UCSD-AML1 (cell line): Measurements from ENCODE around the gene ABCC1.
A peak's percentile ranks its signal among the peaks of the same experiment; 100 is the strongest.

Experiments used
- DNase-seq: peaks from one replicate; lab custom pipeline; 2025; ENCODE audit not compliant: unreplicated experiment; lab: John Stamatoyannopoulos, UW

Gene ABCC1

DNA sequence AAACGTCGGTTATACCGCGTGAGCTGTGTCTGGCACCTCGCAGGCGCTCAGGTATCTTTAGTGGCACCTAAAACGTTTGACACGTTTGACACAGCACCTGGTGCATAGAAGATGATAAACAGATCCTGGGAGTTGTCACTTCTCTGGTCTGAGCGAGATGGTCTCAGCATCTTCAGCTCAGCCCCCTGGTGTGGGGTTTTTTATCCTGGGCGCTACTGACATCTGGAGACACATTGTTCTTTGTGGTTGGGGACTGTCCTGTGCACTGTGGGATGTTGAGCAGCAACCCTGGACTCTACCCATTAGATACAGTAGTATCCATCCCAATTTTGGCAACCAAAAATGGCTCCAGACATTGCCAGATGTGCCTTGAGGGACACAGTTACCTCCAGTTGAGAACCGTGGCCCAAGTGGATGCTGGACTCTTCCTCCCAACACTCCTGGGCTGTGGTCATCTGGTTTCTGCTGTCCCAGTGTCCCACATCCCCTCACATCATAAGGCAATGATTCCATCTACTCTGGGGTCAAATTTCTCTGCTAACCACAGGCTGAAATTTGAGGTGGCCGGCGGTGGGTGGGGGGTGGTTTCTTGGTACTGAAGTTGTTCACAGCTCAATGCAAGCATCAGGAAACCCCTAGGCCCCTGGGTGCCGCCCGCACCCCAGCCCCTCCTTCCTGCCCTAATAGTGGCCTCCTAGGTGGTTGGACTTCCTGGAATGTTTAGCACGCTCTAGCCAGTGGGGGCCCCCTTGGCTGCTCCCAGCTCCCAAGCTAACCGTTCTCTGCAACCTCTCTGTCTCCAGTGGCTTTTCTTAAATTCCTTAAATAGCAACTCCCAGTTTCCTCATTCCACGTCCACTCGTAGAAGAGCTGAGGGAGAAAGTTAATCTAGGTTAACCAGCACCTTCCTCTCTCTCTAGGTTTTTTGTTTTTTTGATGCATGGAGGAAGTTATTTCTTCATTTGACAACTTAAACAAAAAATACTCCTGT is 124.8 kb downstream of the ABCC1 start:
- DNase-seq = peak; percentile 94

DNA sequence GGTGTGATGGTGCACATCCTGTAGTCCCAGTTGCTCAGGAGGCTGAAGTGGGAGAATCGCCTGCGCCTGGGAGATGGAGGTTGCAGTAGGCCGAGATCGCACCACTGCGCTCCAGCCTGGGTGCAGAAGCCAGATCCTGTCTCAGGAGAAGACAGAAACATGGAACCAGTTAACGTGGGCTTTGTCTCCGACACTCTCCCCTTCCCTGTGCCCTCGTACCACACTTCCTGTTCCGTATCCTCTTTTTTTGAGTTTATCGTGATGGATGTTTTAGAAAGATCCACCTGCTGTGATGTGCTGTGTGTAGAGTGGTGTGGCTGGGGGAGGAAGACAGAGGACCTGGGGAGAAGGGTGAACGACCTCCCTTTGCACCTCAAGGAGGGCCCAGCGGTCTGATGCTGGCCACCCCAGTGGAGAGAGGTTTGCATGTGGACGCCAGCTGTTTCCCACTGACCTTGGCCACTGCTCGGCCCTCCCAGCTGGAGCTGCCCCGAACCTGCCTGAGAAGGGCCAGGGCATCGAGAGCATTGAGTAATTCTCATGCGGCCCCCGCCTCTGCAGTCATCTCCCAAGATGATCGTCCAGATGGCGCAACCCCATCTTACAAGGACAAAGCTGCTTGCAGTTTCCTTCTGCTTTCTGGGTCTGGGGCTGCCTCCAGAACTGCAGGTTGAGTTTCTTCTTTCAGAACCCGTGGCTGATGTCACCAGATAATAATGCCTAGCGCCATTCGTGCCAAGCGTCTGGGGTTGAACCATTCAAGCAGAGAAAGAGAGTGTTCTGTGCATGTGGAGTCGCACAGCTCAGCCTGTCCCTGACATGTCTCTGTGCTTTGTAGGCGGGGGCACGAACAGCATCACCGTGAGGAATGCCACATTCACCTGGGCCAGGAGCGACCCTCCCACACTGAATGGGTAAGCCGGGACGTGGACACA is 126.3 kb downstream of the ABCC1 start:
- DNase-seq = peak; percentile 69

DNA sequence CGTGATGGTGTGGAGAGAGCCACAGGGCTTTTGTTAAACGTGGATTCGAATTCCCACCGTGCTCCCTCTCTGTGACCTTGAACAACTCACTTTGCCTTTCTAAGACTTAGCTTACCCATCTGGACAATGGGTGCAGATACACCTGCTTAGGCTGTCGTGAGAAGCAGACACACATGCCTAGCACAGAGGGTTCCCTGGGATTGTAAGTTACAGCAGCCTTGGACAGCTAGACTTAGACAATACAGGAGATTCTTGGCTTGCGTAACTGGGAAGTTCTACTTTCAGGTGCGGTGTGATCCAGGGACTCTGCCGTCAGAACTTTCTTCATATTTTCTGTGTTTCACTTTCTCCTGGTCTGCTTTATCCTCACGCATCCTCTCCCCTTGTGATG is 127.0 kb downstream of the ABCC1 start:
- DNase-seq = no peak

DNA sequence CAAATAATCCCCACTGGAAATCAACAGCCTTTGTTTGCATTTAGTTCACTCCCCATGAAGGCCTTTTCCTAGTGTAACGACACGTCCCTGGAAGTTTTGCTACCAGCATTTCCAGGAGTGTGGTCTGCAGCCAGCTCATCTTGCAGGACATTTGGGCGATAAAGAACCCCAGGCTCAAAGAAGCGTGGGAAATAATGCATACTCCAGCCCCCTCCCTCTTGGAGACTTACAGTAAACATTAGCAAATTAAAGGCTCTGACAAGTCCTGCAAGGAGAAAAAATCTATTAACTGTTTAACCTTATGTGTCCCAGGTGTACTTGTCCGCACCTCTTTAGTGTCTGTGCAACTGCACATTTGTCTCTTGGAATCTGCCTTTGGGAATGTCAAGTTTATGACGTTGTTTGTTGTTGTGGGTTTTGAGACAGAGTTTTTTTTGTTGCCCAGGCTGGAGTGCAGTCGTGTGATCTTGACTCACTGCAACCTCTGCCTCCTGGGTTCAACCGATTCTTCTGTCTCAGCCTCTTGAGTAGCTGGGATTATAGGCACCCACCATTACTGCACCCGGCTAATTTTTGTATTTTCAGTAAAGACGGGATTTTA is 131.1 kb downstream of the ABCC1 start:
- DNase-seq = no peak

DNA sequence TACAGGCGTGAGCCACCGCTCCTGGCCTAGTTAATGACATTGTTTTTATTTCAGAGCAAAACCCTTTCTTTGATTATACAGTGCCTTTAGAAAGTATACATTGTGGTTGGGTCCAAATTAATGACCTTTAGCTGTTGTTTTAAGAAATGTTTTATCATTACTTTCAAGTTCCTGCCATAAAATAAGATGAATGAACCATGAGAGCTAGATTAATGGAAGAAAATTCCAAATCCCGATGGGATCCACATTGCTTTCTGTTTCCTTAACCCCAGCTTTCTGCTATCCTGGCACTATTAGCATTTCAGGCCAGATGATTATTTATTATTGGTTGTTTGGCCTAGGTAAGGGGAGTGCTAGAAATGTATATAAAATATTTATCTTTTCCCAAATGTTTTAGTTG is 131.7 kb downstream of the ABCC1 start:
- DNase-seq = no peak

DNA sequence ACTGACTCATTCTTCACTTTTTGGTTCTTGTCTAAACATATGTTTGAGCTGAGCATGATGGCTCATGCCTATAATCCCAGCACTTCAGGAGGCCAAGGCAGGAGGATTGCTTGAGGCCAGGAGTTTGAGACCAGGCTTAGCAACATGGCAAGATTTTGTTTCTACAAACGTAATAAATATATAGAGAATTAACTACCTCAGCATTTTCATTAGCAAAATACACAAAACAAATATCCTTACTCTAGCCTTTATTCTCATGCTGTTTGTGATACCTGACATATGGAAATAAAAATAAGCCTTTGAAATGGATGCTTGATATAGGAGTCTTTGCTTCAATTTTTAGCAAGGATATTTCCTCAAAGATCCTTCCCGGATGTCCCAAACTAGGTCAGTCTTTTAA is 132.8 kb downstream of the ABCC1 start:
- no peak for DNase-seq

DNA sequence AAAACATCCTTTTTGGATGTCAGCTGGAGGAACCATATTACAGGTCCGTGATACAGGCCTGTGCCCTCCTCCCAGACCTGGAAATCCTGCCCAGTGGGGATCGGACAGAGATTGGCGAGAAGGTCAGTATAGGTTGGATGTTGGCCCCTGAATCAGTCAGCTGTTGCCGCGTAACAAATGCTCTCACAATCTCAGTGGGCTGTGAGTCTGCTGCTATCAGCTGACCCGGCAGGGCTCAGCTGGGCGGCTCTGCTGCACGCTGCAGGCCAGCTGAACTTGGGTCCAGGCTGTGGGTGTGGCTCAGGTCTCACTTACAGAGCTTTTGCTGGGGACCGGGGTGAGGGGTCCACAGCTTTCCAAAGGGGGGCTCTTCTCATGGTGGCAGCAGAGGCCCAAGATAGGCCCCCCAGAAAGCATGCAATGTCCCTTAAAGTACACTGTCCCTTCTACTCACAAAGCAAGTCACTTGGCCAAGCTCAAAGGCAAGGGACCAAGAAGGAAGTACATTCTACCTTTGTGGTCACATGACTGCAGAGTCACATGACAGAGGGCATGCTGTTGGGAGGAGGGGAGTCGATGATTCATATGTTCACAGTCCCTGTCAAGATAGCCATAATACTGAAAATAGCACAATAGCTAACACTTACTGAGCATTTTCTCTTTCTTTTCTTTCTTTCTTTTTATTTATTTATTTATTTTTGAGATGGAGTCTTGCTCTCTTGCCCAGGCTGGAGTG is 134.2 kb downstream of the ABCC1 start:
- peak; percentile 27 for DNase-seq

DNA sequence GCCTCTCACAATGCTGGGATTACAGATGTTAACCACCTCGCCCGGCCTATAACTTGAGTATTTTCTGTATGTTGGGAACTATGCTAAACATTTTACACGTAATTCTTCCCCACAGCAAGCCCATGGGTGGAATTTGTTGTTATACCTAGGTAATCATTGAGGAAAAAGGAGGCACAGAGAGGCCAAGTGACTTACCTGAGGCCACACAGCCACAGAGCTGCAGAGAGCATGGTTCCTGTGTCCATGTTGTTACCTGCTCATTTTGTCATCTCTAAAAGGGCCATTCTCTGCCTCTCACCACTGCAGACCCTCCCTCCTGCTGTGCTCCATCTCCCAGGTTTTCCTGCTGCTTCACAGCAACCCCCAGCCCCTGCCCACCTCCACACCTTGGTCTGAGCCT is 135.5 kb downstream of the ABCC1 start:
- DNase-seq = no peak

DNA sequence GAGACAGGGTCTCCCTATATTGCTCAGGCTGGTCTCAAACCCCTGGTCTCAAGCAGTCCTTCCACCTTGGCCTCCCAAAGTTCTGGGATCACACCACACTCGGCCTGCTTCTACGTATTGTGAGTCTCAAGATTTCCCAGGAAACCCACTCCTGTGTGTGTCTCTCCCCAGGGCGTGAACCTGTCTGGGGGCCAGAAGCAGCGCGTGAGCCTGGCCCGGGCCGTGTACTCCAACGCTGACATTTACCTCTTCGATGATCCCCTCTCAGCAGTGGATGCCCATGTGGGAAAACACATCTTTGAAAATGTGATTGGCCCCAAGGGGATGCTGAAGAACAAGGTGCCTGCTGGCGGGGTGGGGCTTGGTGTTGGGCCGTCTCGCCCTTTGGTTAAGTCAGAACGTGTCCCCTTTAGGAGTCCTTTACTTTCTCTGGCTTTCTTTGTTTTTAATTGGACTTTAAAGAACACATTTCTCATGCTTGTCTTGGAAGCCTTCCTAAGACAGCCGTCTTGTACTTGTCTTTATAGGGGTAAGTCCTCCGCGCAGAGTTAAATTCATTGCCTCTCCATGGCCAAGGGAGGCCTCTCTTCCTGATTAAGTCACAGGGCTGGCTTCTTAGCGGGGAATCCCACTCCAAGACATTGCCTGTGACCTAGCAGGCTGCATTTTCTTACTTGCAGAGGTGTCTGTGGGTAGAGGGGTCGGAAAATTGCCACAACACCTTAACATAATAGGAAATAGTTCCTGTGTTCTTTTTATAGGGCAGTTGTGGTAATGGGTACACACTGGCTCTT is 137.4 kb downstream of the ABCC1 start:
- no peak for DNase-seq

DNA sequence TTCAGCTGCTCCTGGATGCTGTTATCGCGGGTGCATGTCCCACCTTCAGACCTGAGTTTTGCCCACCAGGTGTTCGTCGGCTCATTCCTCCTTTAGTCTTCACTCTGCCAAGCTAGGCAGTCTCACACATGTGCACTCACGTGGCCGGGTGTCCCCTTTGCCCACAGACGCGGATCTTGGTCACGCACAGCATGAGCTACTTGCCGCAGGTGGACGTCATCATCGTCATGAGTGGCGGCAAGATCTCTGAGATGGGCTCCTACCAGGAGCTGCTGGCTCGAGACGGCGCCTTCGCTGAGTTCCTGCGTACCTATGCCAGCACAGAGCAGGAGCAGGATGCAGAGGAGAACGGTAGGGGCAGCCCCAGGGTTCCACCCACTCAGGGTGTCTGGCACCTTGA is 140.8 kb downstream of the ABCC1 start:
- DNase-seq = no peak

DNA sequence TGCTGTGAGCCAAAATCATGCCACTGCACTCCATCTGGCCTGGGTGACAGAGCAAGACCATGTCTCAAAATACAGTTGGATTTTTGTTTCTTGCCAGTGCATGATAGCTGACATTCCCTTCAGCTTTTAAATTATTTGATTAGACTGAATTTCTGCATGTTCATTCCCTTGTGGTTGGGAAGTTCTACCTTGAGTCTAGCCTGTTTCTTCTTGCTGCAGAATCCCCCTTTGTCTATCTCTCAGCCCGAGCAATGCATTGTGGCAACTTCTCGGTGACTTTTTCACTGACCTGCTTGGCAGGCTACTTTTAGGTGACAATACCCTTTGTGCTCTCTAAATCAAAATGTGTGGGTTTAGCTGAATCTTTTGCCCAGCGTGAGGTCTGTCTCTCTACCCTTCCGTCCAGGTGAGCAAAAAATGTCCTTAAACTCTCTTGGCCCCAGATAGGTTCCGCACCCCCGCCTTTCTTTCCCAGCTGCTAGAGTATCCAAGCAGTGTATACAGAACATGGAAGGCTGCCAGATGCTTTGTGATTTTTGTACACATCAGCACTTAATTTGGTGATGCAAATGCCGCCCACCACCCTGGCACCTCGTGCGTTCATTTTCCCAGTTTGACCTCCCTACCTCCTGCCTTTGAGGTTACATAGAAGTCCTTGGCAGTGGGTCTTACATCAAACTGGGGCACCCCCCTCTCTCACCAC is 143.7 kb downstream of the ABCC1 start:
- no peak for DNase-seq

DNA sequence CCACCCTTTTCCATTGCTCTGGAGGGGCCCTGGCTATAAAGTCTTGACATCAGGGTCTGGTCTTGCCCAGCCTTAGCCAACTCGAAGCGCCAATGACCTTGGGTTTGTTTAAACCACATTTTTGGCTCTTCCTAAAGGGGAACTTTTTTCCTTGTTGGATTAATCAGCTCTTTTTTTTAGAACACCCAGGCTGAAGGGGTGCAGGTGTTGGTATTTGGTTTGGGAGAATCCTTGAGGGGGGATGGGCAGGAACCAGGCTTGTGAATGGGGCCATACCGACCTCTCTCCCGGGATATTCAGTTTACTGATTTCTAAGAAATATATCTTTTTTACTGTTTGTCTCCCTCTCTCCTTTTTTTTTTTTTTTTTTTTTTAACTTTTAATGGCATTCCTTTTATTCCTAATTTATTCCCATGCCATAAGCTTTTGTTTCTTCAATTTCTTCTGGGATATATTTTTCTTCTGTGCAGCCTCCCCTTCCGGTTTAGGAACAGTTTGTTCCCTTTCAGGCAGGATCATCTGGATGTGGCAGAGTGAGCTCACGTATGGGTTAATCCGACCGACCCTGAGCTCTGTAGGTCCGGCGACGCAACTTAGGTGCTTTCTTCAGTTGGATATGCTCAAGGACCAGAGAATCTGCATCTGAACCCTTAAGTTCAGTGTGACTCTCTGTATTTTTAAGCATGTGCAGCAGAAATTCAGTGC is 144.4 kb downstream of the ABCC1 start:
- DNase-seq = no peak

DNA sequence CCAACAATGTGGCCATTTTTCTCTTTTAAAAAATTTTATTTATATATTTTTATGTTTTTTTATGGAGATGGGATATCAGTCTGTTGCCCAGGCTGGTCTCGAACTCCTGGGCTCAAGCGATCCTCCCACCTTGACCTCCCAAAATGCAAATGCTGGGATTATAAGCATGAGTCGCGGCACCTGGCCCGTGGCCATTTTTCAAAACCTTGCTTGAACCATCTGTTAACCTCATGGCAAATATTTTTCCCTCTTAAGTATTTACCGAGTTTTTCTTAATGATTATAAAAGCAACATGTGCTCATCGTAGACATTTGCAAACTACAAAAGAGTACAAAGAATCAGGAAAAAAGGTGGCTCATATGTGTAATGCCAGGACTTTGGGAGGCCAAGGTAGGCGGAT is 146.2 kb downstream of the ABCC1 start:
- DNase-seq = no peak

DNA sequence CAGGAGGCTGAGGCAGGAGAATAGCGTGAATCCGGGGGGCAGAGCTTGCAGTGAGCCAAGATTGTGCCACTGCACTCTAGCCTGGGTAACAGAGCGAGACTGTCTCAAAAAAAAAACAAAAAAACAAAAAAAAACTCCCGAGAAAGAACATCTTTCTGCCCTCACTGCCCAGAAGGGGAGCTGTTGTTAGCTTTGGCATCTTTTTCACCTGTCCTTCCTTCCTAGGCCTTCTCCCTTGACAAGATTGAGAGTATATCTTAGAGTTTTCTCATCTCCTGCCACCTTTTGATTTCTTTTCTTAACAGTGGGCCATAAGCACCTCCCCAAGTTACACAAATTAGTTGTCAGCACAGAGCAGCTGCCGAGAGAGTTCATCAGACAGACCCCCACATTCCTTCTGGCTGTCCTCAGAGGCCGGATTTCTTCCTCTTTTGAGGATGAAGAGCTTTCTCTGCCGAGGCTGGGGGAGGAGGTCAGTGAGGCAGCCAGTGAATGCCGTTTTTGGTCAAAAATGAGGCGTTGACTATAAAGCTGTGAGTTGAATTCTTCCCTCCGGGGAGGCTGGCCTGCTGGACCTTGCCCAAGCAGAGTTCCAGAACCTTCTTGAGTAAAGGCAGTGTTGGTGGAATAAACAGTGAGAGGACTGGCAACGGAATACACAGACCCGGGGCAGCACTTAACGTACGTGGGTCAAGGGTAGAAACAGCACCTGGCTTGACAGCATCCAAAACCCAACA is 146.9 kb downstream of the ABCC1 start:
- no peak for DNase-seq

DNA sequence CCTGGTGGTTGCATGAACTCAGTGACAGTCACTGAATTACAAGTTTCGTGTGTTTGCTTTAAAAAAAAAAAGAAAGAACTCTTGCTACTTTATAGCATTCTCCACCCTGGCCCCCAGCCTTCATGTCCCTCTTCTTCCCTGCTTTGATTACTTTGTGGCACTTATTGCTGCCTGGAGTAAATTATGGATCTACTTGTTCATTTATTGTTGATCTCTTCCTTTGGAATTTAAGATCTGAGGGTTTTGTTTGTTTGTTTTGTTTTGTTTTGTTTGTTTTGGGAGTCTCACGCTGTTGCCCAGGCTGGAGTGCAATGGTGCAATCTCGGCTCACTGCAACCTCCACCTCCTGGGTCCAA is 147.4 kb downstream of the ABCC1 start:
- no peak for DNase-seq

DNA sequence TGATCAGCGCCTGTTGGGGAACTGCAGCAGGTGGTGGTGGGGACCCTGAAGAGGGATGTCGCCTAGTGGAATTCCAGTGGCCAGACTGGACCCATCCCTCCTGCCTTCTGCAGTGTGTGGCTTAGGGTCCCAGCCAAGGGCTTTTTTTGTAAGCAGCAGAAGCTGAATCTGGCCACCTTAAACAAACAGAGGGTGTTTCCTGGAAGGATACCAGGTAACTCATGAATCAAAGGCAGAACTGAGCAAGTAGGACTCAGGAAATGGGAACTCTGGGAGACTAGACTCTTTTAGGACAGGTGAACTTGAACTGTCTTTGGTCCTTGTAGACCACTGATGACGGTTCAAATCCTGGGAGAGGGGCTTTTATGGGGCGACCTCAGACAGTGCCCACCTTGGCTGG is 149.9 kb downstream of the ABCC1 start:
- no peak for DNase-seq

DNA sequence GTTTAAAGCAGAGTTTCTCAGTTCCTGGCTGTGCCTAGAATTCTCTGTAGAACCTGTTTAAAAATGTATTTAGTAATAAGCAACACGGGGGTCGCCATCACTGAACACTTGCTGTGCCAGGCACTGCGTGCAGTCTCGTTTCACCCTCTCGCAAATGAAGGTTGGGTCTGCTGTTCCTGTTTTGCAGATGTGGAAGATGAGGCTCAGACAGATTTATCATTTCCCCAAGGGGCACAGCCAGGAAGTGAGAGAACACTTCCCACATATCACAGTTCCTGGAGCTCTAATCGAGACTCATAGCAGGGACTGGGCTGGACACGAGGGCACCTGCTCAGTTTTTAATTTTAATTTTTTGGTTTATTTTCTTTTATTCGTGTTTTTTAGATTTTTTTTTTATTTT is 151.2 kb downstream of the ABCC1 start:
- no peak for DNase-seq

DNA sequence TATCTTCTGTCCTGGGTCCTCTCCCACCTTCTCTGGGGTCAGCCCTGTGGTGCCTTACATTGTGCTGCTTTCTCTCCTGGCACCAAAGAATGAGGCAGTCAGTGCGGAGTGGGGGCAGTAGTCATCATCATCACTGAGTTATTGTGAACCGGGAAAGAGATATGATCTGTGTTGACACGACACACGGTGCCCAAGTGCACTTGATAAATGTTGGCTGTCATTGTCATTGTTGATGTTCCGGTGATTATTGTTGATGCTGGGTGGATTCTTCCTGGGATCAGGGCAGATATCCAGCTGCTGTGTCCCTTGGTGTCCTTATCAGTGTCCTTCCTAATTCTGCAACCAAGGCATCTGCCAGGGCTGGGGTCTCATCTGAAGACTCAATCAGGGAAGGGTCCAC is 152.2 kb downstream of the ABCC1 start:
- no peak for DNase-seq
